ENCODE results near the gene NFIA. TPM values are rescaled to one million over a fixed set of nuclear protein-coding genes. Genes with fewer than 3 reads are reported as not detected.
"Not testable (repeated sequence)": the region's sequence is repeated elsewhere in the genome, so short reads cannot be mapped to it uniquely, and the experiment has no call there.

NFIA gene
- total RNA-seq, 2 donors from 2014 or later, result 61.4 to 86.3 TPM

GRCh38 chr1:61460191-61460590, 377.8 kb downstream of the NFIA start:
- H3K9me3 ChIP-seq, result no peaks in the 10 kb centered on the region
- H3K4me1 ChIP-seq (replicated peaks), result no peaks in the 10 kb centered on the region
- intact Hi-C loops (cut with DNase I), result no loop called here
- peaks cover 0 to 7% of the 10 kb centered on the region in 2 donors for H3K36me3 ChIP-seq
- no peak for DNase-seq (ENCODE audit: low spot score)
- H3K27me3 ChIP-seq (replicated peaks; ENCODE audit: insufficient read depth), result no peaks in the 10 kb centered on the region
- H3K27ac ChIP-seq, result no peak overlapping the region
- WGBS, result 83% methylated on average over 6 of the region's 6 CpGs
- H3K4me3 ChIP-seq, result no peak overlapping the region
- TF ChIP-seq POLR2A (IDR thresholded peaks at IDR 0.05) (no peak), POLR2AphosphoS5 (IDR thresholded peaks at IDR 0.05) (no peak), CTCF (IDR thresholded peaks at IDR 0.05) (no peak)

GRCh38 chr1:61461406-61462384, 379.3 kb downstream of the NFIA start:
- TF ChIP-seq POLR2AphosphoS5 (IDR thresholded peaks at IDR 0.05), result no peak
- no peak for TF ChIP-seq POLR2A (IDR thresholded peaks at IDR 0.05)
- no peak for TF ChIP-seq CTCF (IDR thresholded peaks at IDR 0.05)
- DNase-seq (ENCODE audit: low spot score), result no peak
- H3K4me3 ChIP-seq, result no peak overlapping the region
- no peaks in the 10 kb centered on the region for H3K4me1 ChIP-seq (replicated peaks)
- intact Hi-C loops (cut with DNase I), result no loop called here
- H3K27ac ChIP-seq, result no peak overlapping the region
- H3K27me3 ChIP-seq (replicated peaks; ENCODE audit: insufficient read depth), result no peaks in the 10 kb centered on the region
- H3K9me3 ChIP-seq, result no peaks in the 10 kb centered on the region
- H3K36me3 ChIP-seq, result no peaks in the 10 kb centered on the region
- WGBS, result 87% methylated on average over 14 of the region's 14 CpGs

GRCh38 chr1:61462628-61463027, 380.3 kb downstream of the NFIA start:
- Histone ChIP-seq H3K27me3 (replicated peaks; ENCODE audit: insufficient read depth) (no peaks in the 10 kb centered on the region), H3K27ac (no peak overlapping the region), H3K4me3 (no peak overlapping the region), H3K9me3 (no peaks in the 10 kb centered on the region), H3K4me1 (replicated peaks) (no peaks in the 10 kb centered on the region), H3K36me3 (no peaks in the 10 kb centered on the region)
- 100% methylated on average over 1 of the region's 1 CpG for WGBS
- TF ChIP-seq POLR2A (IDR thresholded peaks at IDR 0.05) (no peak), CTCF (IDR thresholded peaks at IDR 0.05) (no peak), POLR2AphosphoS5 (IDR thresholded peaks at IDR 0.05) (no peak)
- DNase-seq (ENCODE audit: low spot score), result no peak
- intact Hi-C loops (cut with DNase I), result no loop called here

GRCh38 chr1:61463220-61463619, 380.9 kb downstream of the NFIA start:
- DNase-seq (ENCODE audit: low spot score), result no peak
- Histone ChIP-seq H3K4me3 (no peak overlapping the region), H3K9me3 (no peaks in the 10 kb centered on the region), H3K27me3 (replicated peaks; ENCODE audit: insufficient read depth) (no peaks in the 10 kb centered on the region), H3K27ac (no peak overlapping the region), H3K4me1 (replicated peaks) (no peaks in the 10 kb centered on the region), H3K36me3 (no peaks in the 10 kb centered on the region)
- intact Hi-C loops (cut with DNase I), result no loop called here
- TF ChIP-seq CTCF (IDR thresholded peaks at IDR 0.05) (no peak), POLR2A (IDR thresholded peaks at IDR 0.05) (no peak), POLR2AphosphoS5 (IDR thresholded peaks at IDR 0.05) (no peak)
- 93% methylated on average over 4 of the region's 4 CpGs for WGBS

GRCh38 chr1:61467836-61468235, 385.5 kb downstream of the NFIA start:
- DNase-seq (ENCODE audit: low spot score); H3K27ac ChIP-seq; H3K4me1 ChIP-seq (replicated peaks); H3K4me3 ChIP-seq; intact Hi-C loops (cut with DNase I); H3K27me3 ChIP-seq (replicated peaks; ENCODE audit: insufficient read depth); H3K36me3 ChIP-seq; H3K9me3 ChIP-seq: not testable (repeated sequence)
- WGBS, result 97% methylated on average over 5 of the region's 5 CpGs

All from prostate gland (tissue), 2 donors.